ENCODE results near the gene CAMTA1. TPM values are rescaled to one million over a fixed set of nuclear protein-coding genes. Genes with fewer than 3 reads are reported as not detected.

The CAMTA1 gene
- total RNA-seq, 1 donor from 2014 or later, result 99.0 TPM

GRCh38 chr1:6928106-6928885, 143.0 kb downstream of the CAMTA1 start:
- no peaks in the 10 kb centered on the region for H3K4me1 Mint-ChIP-seq (ENCODE audit: low read depth)
- no peaks in the 10 kb centered on the region for H3K27me3 Mint-ChIP-seq
- H3K36me3 Mint-ChIP-seq (ENCODE audit: insufficient read depth), result no peaks in the 10 kb centered on the region
- no peak for TF ChIP-seq CTCF (IDR thresholded peaks at IDR 0.05; ENCODE audit: unreplicated experiment)
- no peak overlapping the region for H3K4me3 Mint-ChIP-seq (ENCODE audit: low read depth)
- H3K9me3 Mint-ChIP-seq (ENCODE audit: low read depth), result no peaks in the 10 kb centered on the region
- no peak for DNase-seq (ENCODE audit: low spot score, unreplicated experiment)
- no peak overlapping the region for H3K27ac Mint-ChIP-seq

- Mint-ChIP-seq H3K36me3 (ENCODE audit: insufficient read depth) (no peaks in the 10 kb centered on the region), H3K27ac (no peak overlapping the region), H3K27me3 (peaks cover 3% of the 10 kb centered on the region)
These were observed 145.6 kb downstream of the CAMTA1 start for GRCh38 chr1:6930732-6931300.

GRCh38 chr1:6935361-6935883, 150.2 kb downstream of the CAMTA1 start:
- H3K27me3 Mint-ChIP-seq, result peaks cover 5% of the 10 kb centered on the region
- no peak for TF ChIP-seq CTCF (IDR thresholded peaks at IDR 0.05; ENCODE audit: unreplicated experiment)
- no peaks in the 10 kb centered on the region for H3K36me3 Mint-ChIP-seq (ENCODE audit: insufficient read depth)
- H3K27ac Mint-ChIP-seq, result no peak overlapping the region
- H3K4me1 Mint-ChIP-seq (ENCODE audit: low read depth), result no peaks in the 10 kb centered on the region
- no peak for DNase-seq (ENCODE audit: low spot score, unreplicated experiment)
- H3K9me3 Mint-ChIP-seq (ENCODE audit: low read depth), result no peaks in the 10 kb centered on the region
- no peak overlapping the region for H3K4me3 Mint-ChIP-seq (ENCODE audit: low read depth)

More at GRCh38 chr1:6930732-6931300, 145.6 kb downstream of the CAMTA1 start:
- H3K4me3 Mint-ChIP-seq (ENCODE audit: low read depth), result no peak overlapping the region
- no peak for TF ChIP-seq CTCF (IDR thresholded peaks at IDR 0.05; ENCODE audit: unreplicated experiment)
- no peaks in the 10 kb centered on the region for H3K9me3 Mint-ChIP-seq (ENCODE audit: low read depth)
- DNase-seq (ENCODE audit: low spot score, unreplicated experiment), result no peak
- no peaks in the 10 kb centered on the region for H3K4me1 Mint-ChIP-seq (ENCODE audit: low read depth)

GRCh38 chr1:6935911-6936690, 150.8 kb downstream of the CAMTA1 start:
- Mint-ChIP-seq H3K9me3 (ENCODE audit: low read depth) (no peaks in the 10 kb centered on the region), H3K27me3 (peaks cover 5% of the 10 kb centered on the region), H3K36me3 (ENCODE audit: insufficient read depth) (no peaks in the 10 kb centered on the region), H3K4me1 (ENCODE audit: low read depth) (no peaks in the 10 kb centered on the region), H3K27ac (no peak overlapping the region), H3K4me3 (ENCODE audit: low read depth) (no peak overlapping the region)
- no peak for DNase-seq (ENCODE audit: low spot score, unreplicated experiment)
- no peak for TF ChIP-seq CTCF (IDR thresholded peaks at IDR 0.05; ENCODE audit: unreplicated experiment)

GRCh38 chr1:6937048-6937447, 151.8 kb downstream of the CAMTA1 start:
- peaks cover 5% of the 10 kb centered on the region for H3K27me3 Mint-ChIP-seq
- no peaks in the 10 kb centered on the region for H3K9me3 Mint-ChIP-seq (ENCODE audit: low read depth)
- H3K4me1 Mint-ChIP-seq (ENCODE audit: low read depth), result no peaks in the 10 kb centered on the region
- no peak overlapping the region for H3K4me3 Mint-ChIP-seq (ENCODE audit: low read depth)
- no peak overlapping the region for H3K27ac Mint-ChIP-seq
- H3K36me3 Mint-ChIP-seq (ENCODE audit: insufficient read depth), result no peaks in the 10 kb centered on the region
- no peak for TF ChIP-seq CTCF (IDR thresholded peaks at IDR 0.05; ENCODE audit: unreplicated experiment)
- no peak for DNase-seq (ENCODE audit: low spot score, unreplicated experiment)

All from progenitor cell of endocrine pancreas (in vitro differentiated cells).